Measurements from ENCODE around the gene DNPEP.

Gene DNPEP

GRCh38 chr2:219433666-219434467 is 46.2 kb upstream of the DNPEP start:
- no peak overlapping the region for H3K4me3 ChIP-seq (ENCODE audit: low read depth, low read length)
- DNase-seq (ENCODE audit: low read depth), result peak; percentile 86
- peak; percentile 75 for TF ChIP-seq CTCF (conservative IDR thresholded peaks at IDR 0.05; ENCODE audit: low read depth, low read length)

GRCh38 chr2:219430633-219431615 is 43.2 kb upstream of the DNPEP start:
- peak; percentile 27 for TF ChIP-seq CTCF (conservative IDR thresholded peaks at IDR 0.05; ENCODE audit: low read depth, low read length)
- peak; percentile 31 for DNase-seq (ENCODE audit: low read depth)
- no peak overlapping the region for H3K4me3 ChIP-seq (ENCODE audit: low read depth, low read length)

- DNase-seq (ENCODE audit: low read depth), result no peak
- TF ChIP-seq CTCF (conservative IDR thresholded peaks at IDR 0.05; ENCODE audit: low read depth, low read length), result no peak
- no peak overlapping the region for H3K4me3 ChIP-seq (ENCODE audit: low read depth, low read length)
Measured at GRCh38 chr2:219429958-219430606, 42.4 kb upstream of the DNPEP start.

- no peak for TF ChIP-seq CTCF (conservative IDR thresholded peaks at IDR 0.05; ENCODE audit: low read depth, low read length)
- no peak overlapping the region for H3K4me3 ChIP-seq (ENCODE audit: low read depth, low read length)
- no peak for DNase-seq (ENCODE audit: low read depth)
Measured at GRCh38 chr2:219428469-219428868, 40.8 kb upstream of the DNPEP start.

GRCh38 chr2:219426534-219427136 is 38.9 kb upstream of the DNPEP start:
- DNase-seq (ENCODE audit: low read depth), result no peak
- no peak overlapping the region for H3K4me3 ChIP-seq (ENCODE audit: low read depth, low read length)
- TF ChIP-seq CTCF (conservative IDR thresholded peaks at IDR 0.05; ENCODE audit: low read depth, low read length), result no peak

GRCh38 chr2:219426068-219426443 is 38.3 kb upstream of the DNPEP start:
- H3K4me3 ChIP-seq (ENCODE audit: low read depth, low read length), result no peak overlapping the region
- no peak for DNase-seq (ENCODE audit: low read depth)
- TF ChIP-seq CTCF (conservative IDR thresholded peaks at IDR 0.05; ENCODE audit: low read depth, low read length), result no peak

Measured in choroid plexus epithelial cell (primary cell).